NT2/D1 (cell line): ENCODE data around the gene PDXDC1.

Source experiments
- SUZ12 ChIP-seq: IDR thresholded peaks from 2 replicates; pipeline ENCODE4 v1.6.1; 2011; ENCODE audit not compliant: insufficient read length, insufficient read depth; ENCODE audit errors: extremely low read depth
- YY1 ChIP-seq: IDR thresholded peaks from 2 replicates; pipeline ENCODE4 v1.6.1; 2011; ENCODE audit not compliant: insufficient read length, insufficient read depth
- ZNF274 ChIP-seq: IDR thresholded peaks from 2 replicates; pipeline ENCODE4 v1.6.1; 2011; ENCODE audit warnings: mild to moderate bottlenecking, low read depth, low read length

- no peak for TF ChIP-seq ZNF274
- TF ChIP-seq SUZ12: no peak
- no peak for TF ChIP-seq YY1
Measured at GRCh38 chr16:15073101-15073500, 98.3 kb downstream of the PDXDC1 start.
